HG03139 (cell line): ENCODE data around the gene ZNF718.
A peak's percentile ranks its signal among the peaks of the same experiment; 100 is the strongest.
"Not testable (repeated sequence)": the region's sequence is repeated elsewhere in the genome, so short reads cannot be mapped to it uniquely, and the experiment has no call there.

Experiments used
- ATAC-seq: cut with Tn5 transposase; IDR thresholded peaks from one replicate; pipeline ENCODE4 v1.9.1; 2021; ENCODE audit not compliant: unreplicated experiment

The ZNF718 gene

GRCh38 chr4:124275-125081 lies at the start of gene ZNF718:
Gene ZNF718, plus strand, starts transcription at chr4:124501. Its CDS starts 170 bp downstream, at chr4:124671.
- peak; percentile 99 for ATAC-seq

- no peak for ATAC-seq
Measured at GRCh38 chr4:85951-86350, 38.4 kb upstream of the ZNF718 start.

GRCh38 chr4:86559-87324 lies 37.6 kb upstream of the ZNF718 start:
- ATAC-seq, result not testable (repeated sequence)

- no peak for ATAC-seq
Measured at GRCh38 chr4:98386-98785, 25.9 kb upstream of the ZNF718 start.

GRCh38 chr4:99863-100262 lies 24.4 kb upstream of the ZNF718 start:
- no peak for ATAC-seq

DNA sequence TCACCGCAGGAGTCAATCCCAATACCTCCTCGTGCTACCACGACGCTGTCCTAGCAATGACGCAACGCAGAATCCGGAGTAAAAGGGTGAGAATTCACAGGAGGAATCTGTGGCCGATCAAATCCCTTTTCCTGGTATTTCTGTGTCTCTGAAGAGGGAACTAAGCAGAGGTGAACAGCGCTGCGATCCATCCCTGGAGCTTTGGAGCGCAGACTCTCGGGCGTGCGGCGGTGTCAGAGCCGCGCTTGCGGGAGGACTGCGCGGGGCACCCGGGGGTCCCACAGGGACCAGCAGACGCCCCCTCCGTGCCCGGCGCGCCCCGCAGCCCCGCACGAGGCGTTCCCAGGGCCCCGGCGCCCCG lies 17.2 kb upstream of the ZNF718 start:
- ATAC-seq, result no peak

GRCh38 chr4:107444-108429 lies 16.6 kb upstream of the ZNF718 start:
- no peak for ATAC-seq

DNA sequence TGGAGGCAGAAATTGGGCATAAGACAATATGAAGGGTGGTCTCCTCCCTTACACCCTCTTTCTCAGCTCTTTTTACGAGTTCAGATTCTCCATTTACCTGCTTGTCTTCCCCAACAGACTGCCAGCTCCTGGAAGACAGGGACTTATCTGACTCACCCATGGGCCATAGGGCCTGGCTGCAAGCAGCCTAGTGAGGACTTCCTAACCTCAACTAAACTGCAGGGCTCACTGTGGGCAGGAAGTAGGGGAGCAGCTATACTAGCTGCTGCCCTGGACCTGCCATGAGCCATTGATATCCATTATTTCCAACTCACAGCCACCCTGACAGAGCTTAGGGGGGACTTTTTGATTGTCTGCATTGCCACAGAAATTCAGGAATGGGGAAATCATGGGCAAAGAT lies 11.5 kb upstream of the ZNF718 start:
- no peak for ATAC-seq

DNA sequence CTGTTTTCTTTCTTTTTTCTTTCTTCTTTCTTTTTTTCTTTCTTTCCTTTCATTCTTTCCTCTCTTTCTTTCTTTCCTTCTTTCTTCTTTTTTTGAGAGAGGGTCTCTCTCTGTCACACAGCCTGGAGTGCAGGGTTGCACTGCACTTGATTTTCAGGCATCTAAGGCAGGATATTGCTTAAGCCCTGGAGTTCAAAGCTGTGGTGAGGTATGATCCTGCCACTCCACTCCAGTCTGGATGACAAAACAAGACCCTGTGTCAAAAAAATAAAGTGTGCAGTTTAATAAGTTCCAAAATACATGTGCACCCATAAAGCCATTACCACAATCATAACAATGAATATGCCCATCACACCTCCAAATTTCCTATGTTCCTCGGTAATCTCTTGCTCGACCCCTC lies 10.6 kb upstream of the ZNF718 start:
- ATAC-seq, result no peak

- ATAC-seq, result no peak
Measured at GRCh38 chr4:114149-114548, 10.2 kb upstream of the ZNF718 start.

GRCh38 chr4:116499-116898 lies 7.8 kb upstream of the ZNF718 start:
- ATAC-seq, result no peak

GRCh38 chr4:120616-121015 lies 3.7 kb upstream of the ZNF718 start:
- ATAC-seq, result no peak

GRCh38 chr4:121408-122084 lies 2.8 kb upstream of the ZNF718 start:
- no peak for ATAC-seq

- ATAC-seq, result not testable (repeated sequence)
Measured at GRCh38 chr4:123922-124274, 403 bp upstream of the ZNF718 start.

DNA sequence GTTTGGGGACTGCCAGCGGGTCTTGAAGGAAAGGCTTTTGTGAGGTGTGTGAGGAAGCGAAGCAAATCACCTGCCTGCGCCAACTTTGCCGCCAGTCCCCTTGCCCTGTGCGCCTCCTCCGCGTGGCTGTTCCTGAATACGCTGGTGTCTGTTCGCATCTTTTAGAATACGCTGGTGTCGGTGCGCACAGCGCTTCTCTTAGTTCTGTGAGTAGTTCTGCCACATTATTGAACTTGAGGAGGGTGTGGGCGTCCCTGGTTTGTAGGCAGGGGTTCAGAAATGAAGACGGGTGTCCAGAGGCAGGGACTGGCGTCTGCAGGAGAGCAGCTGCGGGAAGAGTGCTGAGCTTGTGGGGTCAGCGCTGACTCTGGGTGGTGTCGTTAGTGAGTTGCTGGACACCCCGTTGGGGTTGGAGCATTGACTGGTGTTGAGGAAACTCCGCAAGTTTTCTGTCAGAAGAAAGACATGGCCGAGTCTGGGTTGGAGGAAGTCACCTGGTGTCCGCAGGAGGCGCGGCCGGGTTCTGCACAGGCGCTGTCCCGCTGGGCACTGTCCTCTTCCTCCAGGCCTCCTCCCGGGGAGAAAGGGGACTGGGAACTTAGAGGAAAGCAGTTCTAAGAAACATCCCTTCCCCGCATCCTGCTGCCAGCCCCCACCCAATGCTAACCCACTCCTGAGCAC lies 930 bp downstream of the ZNF718 start:
- ATAC-seq, result peak; percentile 6

- ATAC-seq, result no peak
Measured at GRCh38 chr4:125833-126232, 1.5 kb downstream of the ZNF718 start.

DNA sequence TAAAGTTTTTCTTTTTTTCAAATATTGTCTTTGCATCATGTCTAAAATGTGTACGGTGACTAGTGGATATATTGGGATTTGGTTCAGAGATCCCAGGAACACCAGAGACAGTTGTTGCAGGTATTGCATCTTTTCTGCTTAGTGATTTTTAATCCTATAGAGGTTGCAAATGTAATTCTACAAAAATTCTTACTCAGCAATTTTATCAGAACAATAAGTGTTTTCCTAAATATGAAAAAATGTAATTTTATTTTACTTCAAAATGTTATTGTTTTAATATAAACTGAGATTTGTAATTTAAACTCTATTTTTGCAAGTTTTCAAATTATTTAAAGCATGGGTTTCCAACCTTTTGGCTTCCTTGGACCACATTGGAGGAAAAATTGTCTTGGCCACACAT lies 8.2 kb downstream of the ZNF718 start:
- ATAC-seq, result no peak

- ATAC-seq, result no peak
Measured at GRCh38 chr4:138935-139334, 14.6 kb downstream of the ZNF718 start.

DNA sequence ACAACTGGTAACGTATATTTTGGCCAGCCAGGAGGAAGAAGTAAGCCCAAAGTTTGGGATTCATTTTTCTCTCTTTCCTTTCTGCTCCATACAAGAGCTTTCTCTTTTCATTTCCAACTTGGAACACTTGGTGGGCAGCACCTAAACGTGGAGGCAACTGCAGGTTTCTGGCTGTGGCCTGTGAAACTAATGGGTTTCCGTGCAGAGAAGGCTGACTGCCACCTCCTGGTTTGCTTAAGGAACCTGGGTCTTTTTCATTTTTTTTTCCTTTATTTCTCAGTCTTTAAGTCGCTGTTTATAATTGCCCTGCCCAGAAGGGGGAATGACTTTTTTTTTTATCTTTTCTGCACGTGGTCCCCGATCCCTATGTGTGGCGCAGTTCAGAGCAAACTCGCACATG lies 15.4 kb downstream of the ZNF718 start:
- ATAC-seq, result no peak

- no peak for ATAC-seq
Measured at GRCh38 chr4:146621-147020, 22.3 kb downstream of the ZNF718 start.
